ENCODE measurements around the gene MICAL3.

- TF ChIP-seq CTCF (conservative IDR thresholded peaks at IDR 0.05; ENCODE audit: low read depth, low read length) (no peak), EZH2 (IDR thresholded peaks at IDR 0.05; ENCODE audit: low read length, unreplicated experiment) (no peak)
Observed at GRCh38 chr22:17902960-17903359, 121.4 kb downstream of the MICAL3 start.
